GM19467 (cell line): ENCODE results near the gene TLE1.

Experiments used
- ATAC-seq: cut with Tn5 transposase; IDR thresholded peaks from one replicate; pipeline ENCODE4 v1.9.1; 2021; ENCODE audit warnings: mild to moderate bottlenecking, moderate library complexity; ENCODE audit not compliant: unreplicated experiment

TLE1 gene

GRCh38 chr9:81556923-81557322 lies 132.4 kb downstream of the TLE1 start:
- no peak for ATAC-seq

DNA sequence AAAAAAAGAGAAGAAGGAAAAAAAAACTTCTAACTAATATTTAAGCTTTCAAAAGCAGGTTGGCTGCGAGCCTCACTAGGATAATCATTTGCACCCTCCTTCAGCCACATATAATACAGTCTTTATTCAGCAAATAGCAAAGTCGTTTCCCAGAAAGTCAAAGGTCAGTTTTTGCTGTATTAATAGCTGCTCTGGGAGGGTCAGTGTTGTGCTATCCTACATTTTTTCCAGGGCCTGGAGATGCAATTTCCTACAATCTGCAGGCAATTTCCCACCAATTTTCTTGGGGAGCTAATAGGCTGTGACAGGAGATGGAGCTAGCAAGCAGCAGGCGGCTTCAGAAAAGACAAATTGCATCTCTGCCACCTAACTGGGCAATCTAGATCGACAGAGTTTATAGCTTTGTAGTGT lies 136.8 kb downstream of the TLE1 start:
- no peak for ATAC-seq

DNA sequence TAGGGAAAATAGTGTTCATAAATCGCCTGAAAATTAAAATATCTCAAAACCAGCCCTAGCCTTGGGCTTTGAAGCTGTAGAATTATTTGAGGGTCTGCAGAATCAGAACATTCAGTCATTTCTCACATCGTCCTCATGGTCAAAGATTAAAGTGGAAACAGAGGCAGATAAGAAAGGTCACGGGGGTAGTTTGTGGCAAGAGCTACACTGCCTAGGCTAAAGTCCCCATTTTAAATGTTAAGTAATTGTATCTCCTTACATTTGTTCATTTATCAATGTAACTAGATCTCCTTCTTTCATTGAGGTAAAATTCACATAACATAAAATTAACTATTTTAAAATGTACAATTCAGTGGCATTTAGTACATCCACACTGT lies 139.2 kb downstream of the TLE1 start:
- ATAC-seq, result no peak

DNA sequence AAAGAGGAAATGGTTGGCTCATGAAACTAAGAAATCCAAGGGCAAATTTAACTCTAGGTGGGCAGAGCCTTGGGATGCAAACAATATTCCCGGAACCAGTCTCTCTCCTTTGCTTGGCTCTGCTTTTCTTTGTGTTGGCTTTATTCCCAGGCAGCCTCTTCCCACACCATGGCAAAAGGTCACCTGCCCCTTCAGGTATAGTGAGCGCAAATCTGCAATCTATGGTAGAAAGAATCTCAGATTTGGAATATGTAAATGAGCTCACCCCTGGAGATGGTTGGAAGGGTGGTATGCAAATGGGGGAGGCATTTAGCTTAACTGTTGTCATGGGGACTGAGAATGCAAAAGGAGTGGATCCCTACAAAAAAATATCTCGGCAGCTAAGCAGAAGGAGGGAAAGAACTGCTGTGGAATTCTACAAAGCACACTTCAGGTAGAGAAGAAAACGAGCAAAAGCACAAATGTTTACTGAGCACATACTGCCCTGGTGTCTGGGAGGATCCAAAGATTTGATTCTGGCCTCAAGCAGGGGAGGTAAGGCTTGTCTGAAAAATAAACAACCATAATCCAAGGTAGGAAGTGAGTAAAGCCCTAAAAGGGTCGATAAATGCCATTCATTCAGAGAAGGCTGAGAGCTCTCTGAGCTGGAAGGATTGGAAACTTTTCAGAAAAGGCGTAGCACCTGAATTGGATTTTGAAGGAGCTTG lies 139.7 kb downstream of the TLE1 start:
- no peak for ATAC-seq

DNA sequence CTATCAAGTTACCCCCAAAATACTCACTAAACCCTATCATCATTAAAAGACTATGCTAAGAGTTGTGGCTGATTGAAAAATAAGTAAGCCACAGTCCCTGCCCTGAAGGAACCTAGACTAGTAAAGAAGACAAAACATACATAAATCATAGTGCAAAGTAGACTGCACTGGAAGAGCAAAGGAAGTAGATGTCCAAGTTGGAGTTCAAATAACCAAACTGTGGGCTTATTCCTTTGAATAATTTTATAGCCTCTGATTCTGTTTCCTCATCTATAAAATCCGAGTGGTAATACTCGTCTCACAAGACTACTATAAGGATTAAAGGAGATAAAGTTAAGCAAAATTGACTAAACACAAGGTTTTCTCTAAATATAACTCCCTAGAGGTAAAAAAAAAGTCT lies 140.4 kb downstream of the TLE1 start:
- ATAC-seq, result no peak

- ATAC-seq, result no peak
These were observed 142.9 kb downstream of the TLE1 start for GRCh38 chr9:81546489-81546888.

DNA sequence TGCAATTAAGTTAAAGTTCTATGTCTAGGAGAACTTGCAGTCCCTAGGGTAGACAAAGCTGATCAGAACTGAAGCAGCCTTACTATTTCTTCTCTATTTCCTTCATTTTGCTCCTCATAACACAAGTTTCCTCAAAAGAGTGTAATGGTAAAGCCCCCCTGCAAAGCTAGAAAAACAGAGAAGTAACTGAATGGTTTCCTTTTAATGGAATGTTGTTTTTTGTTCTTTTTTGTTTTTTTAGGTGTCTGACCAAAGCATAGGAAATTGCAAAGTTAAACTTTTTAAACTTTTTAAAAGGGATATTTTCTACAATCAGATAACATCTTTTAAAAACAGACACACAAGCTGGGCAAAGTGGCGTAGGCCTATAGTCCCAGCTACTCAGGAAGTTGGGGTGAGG lies 145.7 kb downstream of the TLE1 start:
- no peak for ATAC-seq

DNA sequence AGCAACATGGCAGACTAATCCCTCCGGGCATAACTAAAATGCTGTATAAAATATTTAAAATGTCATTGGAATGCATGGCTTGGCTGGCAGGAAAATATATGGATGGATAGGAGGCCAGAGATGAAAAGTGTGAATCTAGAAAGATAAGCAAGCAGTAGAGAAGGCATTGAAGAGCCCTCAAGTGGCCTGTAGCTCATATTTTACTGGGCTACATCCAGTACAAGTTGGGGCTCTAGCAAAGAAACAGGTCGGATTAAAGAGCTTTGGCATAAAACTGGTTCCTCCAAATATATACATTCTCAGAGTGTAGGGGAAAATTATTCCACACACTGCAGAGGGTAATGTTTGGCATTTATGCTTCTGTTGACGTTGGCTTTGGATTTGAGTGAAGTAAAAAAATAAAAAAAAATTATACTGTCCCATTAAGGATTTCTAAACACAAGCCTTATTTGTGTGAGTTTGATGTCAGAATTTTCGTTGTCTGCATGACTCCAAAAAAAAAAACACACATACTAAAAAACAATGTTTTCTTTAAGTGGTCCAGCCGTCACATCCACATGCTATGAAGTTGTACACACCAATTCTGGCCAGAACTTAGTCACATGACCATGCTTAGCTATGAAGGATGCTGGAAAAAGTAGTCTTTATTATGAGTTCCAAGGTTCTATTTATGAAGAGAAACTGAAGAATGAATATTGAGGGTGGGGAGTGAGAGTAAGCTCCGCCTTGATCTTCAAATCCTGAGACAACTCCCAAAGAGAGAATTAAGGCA lies 147.0 kb downstream of the TLE1 start:
- ATAC-seq, result no peak

- ATAC-seq, result no peak
These were observed 149.1 kb downstream of the TLE1 start for GRCh38 chr9:81540142-81540710.

GRCh38 chr9:81539317-81539716 lies 150.0 kb downstream of the TLE1 start:
- no peak for ATAC-seq

DNA sequence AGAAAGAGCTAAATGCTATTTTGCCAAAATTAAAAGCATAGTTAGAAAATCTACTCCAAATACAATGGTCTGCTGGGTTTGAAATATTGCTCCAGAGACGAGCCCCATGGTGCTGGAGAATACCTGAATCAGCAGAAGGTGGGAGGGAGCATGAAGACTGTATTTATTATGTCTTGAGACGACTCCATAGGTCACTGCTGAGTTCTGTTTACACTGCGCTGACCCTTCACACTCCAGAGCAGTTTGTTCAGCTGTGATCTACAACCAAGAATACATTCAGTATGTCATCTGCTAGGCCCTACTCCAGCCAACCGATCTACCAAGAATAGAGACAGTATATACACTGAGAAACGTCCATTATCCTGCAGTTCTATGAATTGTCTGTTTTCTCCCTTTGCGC lies 150.5 kb downstream of the TLE1 start:
- ATAC-seq, result no peak

GRCh38 chr9:81537964-81538363 lies 151.4 kb downstream of the TLE1 start:
- no peak for ATAC-seq

DNA sequence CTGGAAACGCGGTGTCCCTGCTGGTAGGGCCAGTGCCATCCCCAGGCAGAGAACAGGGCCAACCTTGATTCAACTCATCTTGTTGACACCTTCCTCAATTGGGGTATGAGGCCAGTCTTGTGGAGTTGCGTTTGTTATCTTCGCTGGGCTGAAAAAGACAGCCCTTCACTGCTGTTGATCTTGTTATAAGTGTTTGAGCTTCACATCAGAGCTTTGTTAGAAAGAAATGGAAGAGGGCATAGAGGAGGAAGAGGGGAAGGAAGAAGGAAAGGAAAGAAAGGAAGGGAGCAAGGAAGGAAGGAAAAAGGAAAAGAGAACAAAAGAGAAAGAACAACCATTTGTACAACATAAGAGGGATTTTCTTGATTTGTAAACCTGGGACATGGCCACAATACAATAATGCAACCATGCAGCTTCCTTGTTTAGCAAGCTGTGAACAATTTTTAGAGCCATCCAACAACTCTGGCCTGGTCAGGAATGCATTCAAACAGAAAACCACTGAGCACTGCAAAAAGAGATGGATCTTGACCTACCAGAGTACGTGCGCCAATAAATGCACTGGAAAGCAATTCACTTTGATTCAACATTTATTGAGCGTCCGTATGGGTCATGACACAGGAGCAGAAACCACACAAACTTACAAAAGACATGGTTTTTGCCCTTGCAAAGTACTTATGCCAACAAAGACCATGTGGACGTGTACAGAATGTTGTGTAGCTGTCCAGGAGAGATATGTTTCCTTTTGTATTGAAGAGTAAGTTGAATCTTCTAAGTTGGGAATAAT lies 152.9 kb downstream of the TLE1 start:
- ATAC-seq, result no peak

GRCh38 chr9:81535542-81536241 lies 153.7 kb downstream of the TLE1 start:
- no peak for ATAC-seq

- no peak for ATAC-seq
These were observed 155.0 kb downstream of the TLE1 start for GRCh38 chr9:81534138-81534875.
